Gastrocnemius medialis (tissue), 4 donors: ENCODE measurements around the gene KIF12. TPM values are rescaled to one million over a fixed set of nuclear protein-coding genes. Genes with fewer than 3 reads are reported as not detected.

Experiments used
- ATAC-seq, 2 donors: fragments of 150-250 bp; one replicate each; pipeline ENCODE4 v1.9.1; 2016
- DNase-seq, 2 donors: peaks; one replicate each; pipeline ENCODE4 v3.0.0-alpha.2; 2019
- H3K27ac ChIP-seq, 4 donors: fragments of 200-600 bp; sonication (generic); 1 replicate in 1 of 4; 2 replicates in 3 of 4; pipeline ENCODE4 v1.5.1; 2016 to 2018; ENCODE audit warnings: mild to moderate bottlenecking in 2 of 4, moderate library complexity in 1 of 4
- H3K27me3 ChIP-seq, 3 donors: fragments of 200-600 bp; sonication (generic) in 2 of 3; 1 replicate in 1 of 3; 2 replicates in 2 of 3; pipeline versions ENCODE4 v1.5.1 to v1.6.0; 2016 to 2019; ENCODE audit warnings: mild to moderate bottlenecking in 1 of 3, moderate library complexity in 1 of 3
- H3K36me3 ChIP-seq, 2 donors: fragments of 200-600 bp; sonication (generic) in 1 of 2; one replicate each; pipeline ENCODE4 v1.5.1; 2017 to 2018
- H3K4me1 ChIP-seq, 2 donors: fragments of 200-600 bp; sonication (generic) in 1 of 2; one replicate each; pipeline ENCODE4 v1.5.1; 2016 to 2017; ENCODE audit warnings: mild to moderate bottlenecking in 2 of 2
- H3K4me3 ChIP-seq, 4 donors: fragments of 200-600 bp; sonication (generic) in 3 of 4; 1 replicate in 1 of 4; 2 replicates in 3 of 4; pipeline ENCODE4 v1.5.1; 2016 to 2019; ENCODE audit warnings: mild to moderate bottlenecking in 2 of 4
- H3K9me3 ChIP-seq, 3 donors: fragments of 200-600 bp; sonication (generic) in 2 of 3; 1 replicate in 1 of 3; 2 replicates in 2 of 3; pipeline ENCODE4 v1.5.1; 2016 to 2019
- POLR2A ChIP-seq, 2 donors: fragments of 450-650 bp; IDR thresholded peaks; one replicate each; pipeline ENCODE4 v1.6.1; 2017; ENCODE audit warnings: antibody characterized with exemption in 2 of 2, mild to moderate bottlenecking in 2 of 2, moderate library complexity in 2 of 2
- in situ Hi-C, 4 donors: fragments of 200-750 bp; cut with MboI; loops; one replicate each; pipeline versions ENCODE4 v1.15.0 to v1.8.0; 2017; ENCODE audit warnings: low sequenced_read_pairs in 4 of 4
- intact Hi-C: fragments of 100-400 bp; cut with DNase I; formaldehyde crosslinking; loops from one replicate; pipeline ENCODE4 v1.15.1; 2023; ENCODE audit warnings: low total_unique reads
- total RNA-seq, 4 donors: library from RNA; depleted of rRNA; stranded (reverse); fragments of >200 nt; gene quantifications; one replicate each; pipeline versions ENCODE4 v1.1.0 to v1.2.3, GENCODE V29; 2016
- TF ChIP-seq, protein P1 (sequence below), 5 experiments: fragments of 450-650 bp in 3 of 5; fragments of 200-600 bp in 2 of 5; sonication (generic) in 2 of 5; IDR thresholded peaks in 4 of 5; conservative IDR thresholded peaks in 1 of 5; 1 replicate in 4 of 5; 2 replicates in 1 of 5; pipeline ENCODE4 v1.5.1; 2016 to 2019; ENCODE audit warnings: antibody characterized with exemption in 5 of 5, mild to moderate bottlenecking in 3 of 5, moderate library complexity in 3 of 5

Gene KIF12
- total RNA-seq, 4 donors from 2014 or later, result not detected

- TF ChIP-seq POLR2A (IDR thresholded peaks at IDR 0.05), result no peak
- TF ChIP-seq, protein P1, sequence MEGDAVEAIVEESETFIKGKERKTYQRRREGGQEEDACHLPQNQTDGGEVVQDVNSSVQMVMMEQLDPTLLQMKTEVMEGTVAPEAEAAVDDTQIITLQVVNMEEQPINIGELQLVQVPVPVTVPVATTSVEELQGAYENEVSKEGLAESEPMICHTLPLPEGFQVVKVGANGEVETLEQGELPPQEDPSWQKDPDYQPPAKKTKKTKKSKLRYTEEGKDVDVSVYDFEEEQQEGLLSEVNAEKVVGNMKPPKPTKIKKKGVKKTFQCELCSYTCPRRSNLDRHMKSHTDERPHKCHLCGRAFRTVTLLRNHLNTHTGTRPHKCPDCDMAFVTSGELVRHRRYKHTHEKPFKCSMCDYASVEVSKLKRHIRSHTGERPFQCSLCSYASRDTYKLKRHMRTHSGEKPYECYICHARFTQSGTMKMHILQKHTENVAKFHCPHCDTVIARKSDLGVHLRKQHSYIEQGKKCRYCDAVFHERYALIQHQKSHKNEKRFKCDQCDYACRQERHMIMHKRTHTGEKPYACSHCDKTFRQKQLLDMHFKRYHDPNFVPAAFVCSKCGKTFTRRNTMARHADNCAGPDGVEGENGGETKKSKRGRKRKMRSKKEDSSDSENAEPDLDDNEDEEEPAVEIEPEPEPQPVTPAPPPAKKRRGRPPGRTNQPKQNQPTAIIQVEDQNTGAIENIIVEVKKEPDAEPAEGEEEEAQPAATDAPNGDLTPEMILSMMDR (IDR thresholded peaks at IDR 0.05 in 4 of 5, conservative IDR thresholded peaks at IDR 0.05 in 1 of 5), result no peak
- in situ Hi-C loops, result loop anchor here in 2 of 4 donors (5.0 kb wide), 1 partner anchor 183 kb away; no protein-coding TSS in a partner anchor
- ATAC-seq, result no peak
Observed at GRCh38 chr9:114109124-114109523, 10.0 kb upstream of the KIF12 start.

DNA sequence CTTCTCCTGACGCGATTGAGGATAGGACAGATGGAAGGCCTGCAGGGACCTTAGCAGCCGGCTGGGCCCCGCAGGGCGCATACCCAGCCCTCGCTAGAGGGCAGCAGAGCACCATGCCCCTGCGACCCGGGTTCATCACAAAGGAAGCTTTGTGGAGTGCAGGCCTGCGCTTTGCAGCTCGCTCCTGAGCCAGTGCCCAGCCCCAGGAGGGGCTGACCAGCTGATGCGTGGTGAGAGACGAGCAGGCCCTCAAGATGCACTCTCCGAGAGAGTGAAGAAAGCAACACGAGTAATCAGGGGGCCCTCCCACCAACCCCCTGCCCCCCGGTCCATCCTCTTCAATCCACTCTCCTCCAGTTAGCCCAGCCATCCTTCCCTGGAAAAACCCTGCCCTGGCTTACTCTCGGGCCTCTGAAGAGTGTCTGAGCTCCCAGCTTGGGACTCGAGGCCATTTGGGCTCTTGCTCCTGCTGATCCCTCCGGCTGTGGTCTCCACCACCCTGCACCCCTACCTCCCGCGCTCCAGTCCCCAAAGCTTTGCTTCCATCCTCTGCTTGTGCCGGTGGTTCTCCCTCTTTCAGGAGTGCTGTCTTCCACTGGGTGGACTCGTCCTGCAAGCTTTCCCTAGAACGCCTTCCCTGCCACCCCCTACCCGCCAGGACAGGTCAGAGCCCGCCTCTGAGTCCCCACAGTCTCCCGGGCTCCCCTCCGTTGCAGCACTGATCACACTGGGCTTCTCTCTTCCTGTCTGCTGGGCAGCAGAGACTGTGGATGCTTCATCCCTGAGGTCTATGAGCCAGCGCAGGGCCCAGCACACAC lies 9.1 kb upstream of the KIF12 start:
- Histone ChIP-seq H3K9me3 (no peaks in the 10 kb centered on the region), H3K36me3 (no peaks in the 10 kb centered on the region), H3K4me3 (no peak overlapping the region), H3K27me3 (no peaks in the 10 kb centered on the region), H3K4me1 (no peaks in the 10 kb centered on the region), H3K27ac (no peak overlapping the region)
- intact Hi-C loops (loop anchor here (1.0 to 2.0 kb wide), 4 partner anchors 26 to 183 kb away; partner anchors contain the start of gene COL27A1), in situ Hi-C loops (loop anchor here in 2 of 4 donors (5.0 kb wide), 1 partner anchor 184 kb away; no protein-coding TSS in a partner anchor)
- peak; percentile 85 to 89 for ATAC-seq
- peak; percentile 42 to 48 for DNase-seq
- TF ChIP-seq, protein P1 (IDR thresholded peaks at IDR 0.05 in 4 of 5, conservative IDR thresholded peaks at IDR 0.05 in 1 of 5), result peak; percentile 89 to 99 (median 94)
- TF ChIP-seq POLR2A (IDR thresholded peaks at IDR 0.05), result no peak

More at GRCh38 chr9:114109124-114109523, 10.0 kb upstream of the KIF12 start:
- peaks cover 0 to 6% of the 10 kb centered on the region in 2 donors for H3K4me1 ChIP-seq
- H3K4me3 ChIP-seq, result no peak overlapping the region
- H3K9me3 ChIP-seq, result no peaks in the 10 kb centered on the region
- H3K27me3 ChIP-seq, result no peaks in the 10 kb centered on the region
- no peak overlapping the region for H3K27ac ChIP-seq
- no peak for DNase-seq
- H3K36me3 ChIP-seq, result no peaks in the 10 kb centered on the region
- intact Hi-C loops, result loop anchor here (2.0 kb wide), 1 partner anchor 46 kb away; the partner anchor contains the start of gene COL27A1

GRCh38 chr9:114107286-114108001 lies 8.4 kb upstream of the KIF12 start:
- no peak overlapping the region for H3K4me3 ChIP-seq
- no peak for TF ChIP-seq POLR2A (IDR thresholded peaks at IDR 0.05)
- TF ChIP-seq, protein P1 (IDR thresholded peaks at IDR 0.05 in 4 of 5, conservative IDR thresholded peaks at IDR 0.05 in 1 of 5), result no peak
- ATAC-seq (peak in 1 of 2 donors; percentile 6), DNase-seq (no peak)
- in situ Hi-C loops (loop anchor here in 2 of 4 donors (5.0 kb wide), 1 partner anchor 185 kb away; no protein-coding TSS in a partner anchor), intact Hi-C loops (loop anchor here (1.0 to 2.0 kb wide), 4 partner anchors 25 to 184 kb away; partner anchors contain the start of gene COL27A1)
- no peaks in the 10 kb centered on the region for H3K9me3 ChIP-seq
- H3K27ac ChIP-seq, result no peak overlapping the region
- H3K36me3 ChIP-seq, result no peaks in the 10 kb centered on the region
- no peaks in the 10 kb centered on the region for H3K27me3 ChIP-seq
- H3K4me1 ChIP-seq, result no peaks in the 10 kb centered on the region

DNA sequence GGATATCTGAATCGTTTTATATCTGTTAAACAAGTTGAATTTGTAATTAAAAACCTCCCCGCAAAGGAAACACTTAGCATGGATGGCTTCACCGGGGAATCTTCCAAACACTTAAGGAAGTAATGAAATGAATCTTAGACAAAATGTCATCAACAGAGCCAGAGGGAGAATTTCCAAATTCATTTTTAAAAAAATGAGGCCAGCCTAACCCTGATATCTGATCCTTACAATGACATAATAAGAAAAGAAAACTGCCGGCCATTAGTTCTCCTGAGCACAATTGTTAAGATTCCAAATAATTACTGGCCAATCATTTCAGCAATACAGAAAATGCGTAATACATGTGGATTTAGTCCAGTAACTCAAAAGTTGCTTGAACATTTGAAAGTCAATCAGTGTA lies 6.1 kb upstream of the KIF12 start:
- Histone ChIP-seq H3K4me1 (no peaks in the 10 kb centered on the region), H3K27me3 (peaks cover 0 to 3% (median 0%) of the 10 kb centered on the region in 3 donors), H3K27ac (no peak overlapping the region), H3K4me3 (no peak overlapping the region), H3K36me3 (no peaks in the 10 kb centered on the region), H3K9me3 (no peaks in the 10 kb centered on the region)
- intact Hi-C loops (no loop called here), in situ Hi-C loops (loop anchor here in 2 of 4 donors (5.0 kb wide), 1 partner anchor 187 kb away; no protein-coding TSS in a partner anchor)
- no peak for DNase-seq
- no peak for ATAC-seq
- TF ChIP-seq POLR2A (IDR thresholded peaks at IDR 0.05), result no peak
